ENCODE results near the gene SSR2. TPM values are rescaled to one million over a fixed set of nuclear protein-coding genes. Genes with fewer than 3 reads are reported as not detected.
A peak's percentile ranks its signal among the peaks of the same experiment; 100 is the strongest.

SSR2 gene
- total RNA-seq, 1 experiment from 2014 or later, result 198 TPM

DNA sequence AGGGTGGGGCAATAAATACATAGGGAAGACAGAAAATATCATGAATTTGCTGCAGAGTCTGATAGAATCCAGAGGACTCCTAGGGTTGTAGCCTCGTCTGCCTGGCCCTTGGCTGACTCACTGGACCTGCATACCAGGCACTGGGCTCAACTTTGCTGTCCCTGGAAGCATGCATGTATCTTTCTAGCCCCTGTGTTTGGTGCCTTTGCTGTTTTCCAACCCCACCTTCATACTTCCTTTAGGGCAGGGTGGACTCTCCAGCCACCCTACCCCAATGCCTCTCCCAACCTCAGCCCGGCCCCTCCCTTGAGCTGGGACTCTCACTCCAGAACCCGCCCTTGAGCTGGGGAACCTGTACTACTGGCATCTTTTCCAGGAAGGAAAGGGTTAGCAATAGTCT, 41.4 kb upstream of the SSR2 start:
- H3K4me1 ChIP-seq, result no peaks in the 10 kb centered on the region
- peaks cover 2% of the 10 kb centered on the region; the same call in 1 of the 2 replicates for H3K36me3 ChIP-seq (ENCODE audit: control insufficient read depth, insufficient read depth, low read length)
- intact Hi-C loops (cut with micrococcal nuclease; ENCODE audit: unreplicated experiment), result no loop called here
- peak overlapping the region; percentile 98 for H3K27ac Mint-ChIP-seq (ENCODE audit: unreplicated experiment)
- H3K4me3 Mint-ChIP-seq (ENCODE audit: unreplicated experiment), result peak overlapping the region; percentile 94
- H3K36me3 Mint-ChIP-seq (ENCODE audit: insufficient read depth, unreplicated experiment), result peaks cover 41% of the 10 kb centered on the region
- H3K4me1 Mint-ChIP-seq (ENCODE audit: low read depth, unreplicated experiment), result peaks cover 8% of the 10 kb centered on the region
- H3K4me3 ChIP-seq (ENCODE audit: low read depth, low read length), result peak overlapping the region; percentile 47
- BruUV-seq (replicated peaks), result no TSS peak
- H3K27me3 Mint-ChIP-seq (ENCODE audit: insufficient read depth, unreplicated experiment), result no peaks in the 10 kb centered on the region
- TF ChIP-seq, protein P1, sequence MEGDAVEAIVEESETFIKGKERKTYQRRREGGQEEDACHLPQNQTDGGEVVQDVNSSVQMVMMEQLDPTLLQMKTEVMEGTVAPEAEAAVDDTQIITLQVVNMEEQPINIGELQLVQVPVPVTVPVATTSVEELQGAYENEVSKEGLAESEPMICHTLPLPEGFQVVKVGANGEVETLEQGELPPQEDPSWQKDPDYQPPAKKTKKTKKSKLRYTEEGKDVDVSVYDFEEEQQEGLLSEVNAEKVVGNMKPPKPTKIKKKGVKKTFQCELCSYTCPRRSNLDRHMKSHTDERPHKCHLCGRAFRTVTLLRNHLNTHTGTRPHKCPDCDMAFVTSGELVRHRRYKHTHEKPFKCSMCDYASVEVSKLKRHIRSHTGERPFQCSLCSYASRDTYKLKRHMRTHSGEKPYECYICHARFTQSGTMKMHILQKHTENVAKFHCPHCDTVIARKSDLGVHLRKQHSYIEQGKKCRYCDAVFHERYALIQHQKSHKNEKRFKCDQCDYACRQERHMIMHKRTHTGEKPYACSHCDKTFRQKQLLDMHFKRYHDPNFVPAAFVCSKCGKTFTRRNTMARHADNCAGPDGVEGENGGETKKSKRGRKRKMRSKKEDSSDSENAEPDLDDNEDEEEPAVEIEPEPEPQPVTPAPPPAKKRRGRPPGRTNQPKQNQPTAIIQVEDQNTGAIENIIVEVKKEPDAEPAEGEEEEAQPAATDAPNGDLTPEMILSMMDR (IDR thresholded peaks at IDR 0.05; ENCODE audit: insufficient read depth in 1 of 2, low read depth in 1 of 2, low read length in 1 of 2, severe bottlenecking in 1 of 2, unreplicated experiment in 1 of 2), result no peak
- ChIA-PET POLR2A (no interaction called here), CTCF (interaction anchor here (1.4 to 2.1 kb wide), 2 partner anchors 68 to 124 kb away, joined by 4 to 7 read pairs; no protein-coding TSS in a partner anchor)
- no peaks in the 10 kb centered on the region for H3K27me3 ChIP-seq (replicated peaks; ENCODE audit: control insufficient read depth, insufficient read depth, low read length)
- H3K9me3 Mint-ChIP-seq (ENCODE audit: unreplicated experiment), result no peaks in the 10 kb centered on the region
- DNase-seq, result no peak
- H3K9me3 ChIP-seq, result no peaks in the 10 kb centered on the region

DNA sequence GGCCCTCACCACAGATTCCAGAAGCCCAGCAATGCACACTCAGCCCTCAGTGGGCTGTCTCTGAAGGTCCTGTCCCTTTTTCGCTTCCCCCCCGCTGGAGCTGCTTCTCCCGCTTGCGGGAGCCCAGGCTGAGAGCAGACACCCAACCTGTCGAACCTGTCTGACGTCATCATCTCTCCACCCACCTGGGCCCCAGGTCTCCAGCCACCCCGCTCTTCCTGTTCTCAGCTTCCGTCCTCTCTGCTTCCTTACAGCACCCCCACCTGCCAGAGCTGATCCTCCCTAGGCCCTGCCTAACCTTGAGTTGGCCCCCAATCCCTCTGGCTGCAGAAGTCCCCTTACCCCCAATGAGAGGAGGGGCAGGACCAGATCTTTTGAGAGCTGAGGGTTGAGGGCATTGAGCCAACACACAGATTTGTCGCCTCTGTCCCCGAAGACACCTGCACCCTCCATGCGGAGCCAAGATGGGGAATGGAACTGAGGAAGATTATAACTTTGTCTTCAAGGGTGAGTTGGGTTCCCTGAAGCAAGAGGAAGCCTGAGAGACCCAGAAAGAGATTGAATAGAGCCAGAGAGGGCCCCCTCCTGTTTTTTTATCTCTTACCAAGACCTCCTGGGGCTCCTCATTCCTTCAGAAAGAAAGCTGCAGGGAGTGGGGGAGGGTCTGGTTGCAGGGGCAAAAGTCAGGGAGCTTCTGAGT, 40.3 kb upstream of the SSR2 start, which contains the start of gene RAB25:
RAB25 (plus strand) TSS at position 224 of the 700 bp plus-strand sequence; CDS start at position 465, 241 bp downstream.
- Mint-ChIP-seq H3K9me3 (ENCODE audit: unreplicated experiment) (no peaks in the 10 kb centered on the region), H3K27ac (ENCODE audit: unreplicated experiment) (peak within 1 kb of the TSS; percentile 98), H3K36me3 (ENCODE audit: insufficient read depth, unreplicated experiment) (peaks cover 37% of the 10 kb centered on the region), H3K4me3 (ENCODE audit: unreplicated experiment) (peak within 1 kb of the TSS; percentile 94), H3K4me1 (ENCODE audit: low read depth, unreplicated experiment) (peaks cover 8% of the 10 kb centered on the region), H3K27me3 (ENCODE audit: insufficient read depth, unreplicated experiment) (no peaks in the 10 kb centered on the region)
- Histone ChIP-seq H3K9me3 (no peaks in the 10 kb centered on the region), H3K36me3 (ENCODE audit: control insufficient read depth, insufficient read depth, low read length) (peaks cover 2% of the 10 kb centered on the region; the same call in 1 of the 2 replicates), H3K4me3 (ENCODE audit: low read depth, low read length) (peak within 1 kb of the TSS; percentile 47), H3K27me3 (replicated peaks; ENCODE audit: control insufficient read depth, insufficient read depth, low read length) (no peaks in the 10 kb centered on the region), H3K4me1 (no peaks in the 10 kb centered on the region; the same call in 1 of the 2 replicates)
- TF ChIP-seq, protein P1 (IDR thresholded peaks at IDR 0.05; ENCODE audit: insufficient read depth in 1 of 2, low read depth in 1 of 2, low read length in 1 of 2, severe bottlenecking in 1 of 2, unreplicated experiment in 1 of 2), result no peak
- intact Hi-C loops (cut with micrococcal nuclease; ENCODE audit: unreplicated experiment), result no loop called here
- POLR2A ChIA-PET, result interaction anchor here (0.6 to 1.6 kb wide), 4 partner anchors 10 to 69 kb away, joined by 3 to 5 read pairs (median 5); partner anchors contain the start of gene MEX3A
- DNase-seq, result peak; percentile 91 to 93
- CTCF ChIA-PET, result interaction anchor here (1.4 to 2.1 kb wide), 2 partner anchors 69 to 123 kb away, joined by 4 to 7 read pairs; no protein-coding TSS in a partner anchor
- TSS peak; percentile 73 for BruUV-seq (replicated peaks)

DNA sequence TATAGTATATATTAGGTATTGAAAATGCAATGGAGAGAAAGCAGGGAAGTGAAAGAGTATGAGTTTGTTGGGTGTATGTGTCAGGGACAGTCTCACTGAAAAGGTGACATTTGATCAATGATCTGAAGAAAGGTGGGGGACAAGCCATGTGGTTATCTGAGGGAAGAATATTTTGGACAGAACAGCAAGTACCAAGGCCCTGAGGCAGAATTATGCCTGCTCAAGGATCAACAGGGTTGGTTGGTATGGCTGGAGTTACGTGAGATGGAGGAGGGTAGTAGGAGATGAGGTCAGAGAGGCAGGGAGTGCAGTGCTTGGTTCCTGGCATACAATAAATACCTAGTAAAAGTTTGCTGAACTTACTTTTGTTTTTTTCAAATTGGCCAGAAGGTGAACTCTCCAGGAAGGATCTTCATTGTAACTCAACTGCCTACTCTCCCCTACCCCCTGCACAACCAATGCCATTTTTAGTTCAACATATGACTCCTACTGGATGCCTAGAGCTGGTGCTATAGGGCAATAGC, 35.6 kb upstream of the SSR2 start:
- peaks cover 14% of the 10 kb centered on the region for H3K4me1 ChIP-seq
- ChIA-PET POLR2A (no interaction called here), CTCF (no interaction called here)
- H3K27me3 ChIP-seq (replicated peaks; ENCODE audit: control insufficient read depth, insufficient read depth, low read length), result no peaks in the 10 kb centered on the region
- H3K4me3 ChIP-seq (ENCODE audit: low read depth, low read length), result no peak overlapping the region
- H3K9me3 ChIP-seq, result no peaks in the 10 kb centered on the region
- BruUV-seq (replicated peaks), result no TSS peak
- Mint-ChIP-seq H3K4me1 (ENCODE audit: low read depth, unreplicated experiment) (no peaks in the 10 kb centered on the region), H3K27me3 (ENCODE audit: insufficient read depth, unreplicated experiment) (no peaks in the 10 kb centered on the region), H3K4me3 (ENCODE audit: unreplicated experiment) (no peak overlapping the region), H3K36me3 (ENCODE audit: insufficient read depth, unreplicated experiment) (peaks cover 32% of the 10 kb centered on the region), H3K9me3 (ENCODE audit: unreplicated experiment) (no peaks in the 10 kb centered on the region), H3K27ac (ENCODE audit: unreplicated experiment) (no peak overlapping the region)
- no peaks in the 10 kb centered on the region for H3K36me3 ChIP-seq (ENCODE audit: control insufficient read depth, insufficient read depth, low read length)
- intact Hi-C loops (cut with micrococcal nuclease; ENCODE audit: unreplicated experiment), result no loop called here
- DNase-seq, result no peak
- TF ChIP-seq, protein P1 (IDR thresholded peaks at IDR 0.05; ENCODE audit: insufficient read depth in 1 of 2, low read depth in 1 of 2, low read length in 1 of 2, severe bottlenecking in 1 of 2, unreplicated experiment in 1 of 2), result no peak

Data from Caco-2 (cell line).